Esophagus mucosa (tissue), 1 donor: ENCODE results near the gene MTA3. TPM values are rescaled to one million over a fixed set of nuclear protein-coding genes. Genes with fewer than 3 reads are reported as not detected.
A peak's percentile ranks its signal among the peaks of the same experiment; 100 is the strongest.
"Not testable (repeated sequence)": the region's sequence is repeated elsewhere in the genome, so short reads cannot be mapped to it uniquely, and the experiment has no call there.

Experiments used
- ATAC-seq: fragments of 200-7000 bp; cut with Tn5 transposase; one replicate; pipeline ENCODE4 v1.9.1; 2020
- total RNA-seq: library from RNA; stranded (reverse); gene quantifications from one replicate; pipeline ENCODE4 v1.2.4, GENCODE V29; 2023
- donor health status: DM: yes; HTN: yes; CAD: no.

MTA3 gene
- total RNA-seq, 1 donor from 2014 or later, result 44.4 TPM

DNA sequence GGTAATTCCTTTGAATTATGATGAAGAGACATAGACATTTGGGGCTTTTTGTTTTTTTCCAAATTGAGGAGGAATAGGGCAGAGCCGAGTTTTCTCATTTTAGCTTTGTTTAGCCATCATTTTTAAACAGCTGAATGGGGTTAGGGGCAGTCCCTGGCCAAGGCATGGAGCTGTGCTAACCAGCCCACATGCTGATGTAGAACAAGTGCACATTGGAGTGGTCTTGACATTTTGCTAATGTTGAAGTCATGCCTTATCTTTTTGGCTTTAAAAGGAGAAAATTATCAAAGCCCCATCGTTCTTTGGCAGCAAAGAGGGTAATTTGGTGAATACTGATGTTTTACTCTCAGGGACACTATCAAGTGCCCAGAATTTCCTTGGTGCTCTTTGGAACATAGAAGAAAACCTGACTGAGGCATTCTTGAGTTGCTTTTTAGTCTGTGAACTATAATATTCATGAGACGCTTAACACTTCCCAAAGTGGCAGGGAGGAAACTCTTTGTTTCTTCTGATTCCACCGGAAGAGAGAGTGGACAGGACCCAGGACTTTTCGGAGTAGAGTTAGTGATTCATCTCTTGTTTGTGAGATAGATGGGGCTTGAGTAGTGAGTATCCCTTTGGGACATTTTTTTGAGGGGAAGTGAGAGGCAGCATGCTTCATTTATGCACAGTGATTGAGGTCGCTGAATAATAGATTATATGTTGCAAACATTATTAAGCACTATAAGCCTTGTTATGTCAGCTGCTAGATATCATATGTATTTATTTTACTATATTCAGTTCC, 45.0 kb downstream of the MTA3 start:
- no peak for ATAC-seq

DNA sequence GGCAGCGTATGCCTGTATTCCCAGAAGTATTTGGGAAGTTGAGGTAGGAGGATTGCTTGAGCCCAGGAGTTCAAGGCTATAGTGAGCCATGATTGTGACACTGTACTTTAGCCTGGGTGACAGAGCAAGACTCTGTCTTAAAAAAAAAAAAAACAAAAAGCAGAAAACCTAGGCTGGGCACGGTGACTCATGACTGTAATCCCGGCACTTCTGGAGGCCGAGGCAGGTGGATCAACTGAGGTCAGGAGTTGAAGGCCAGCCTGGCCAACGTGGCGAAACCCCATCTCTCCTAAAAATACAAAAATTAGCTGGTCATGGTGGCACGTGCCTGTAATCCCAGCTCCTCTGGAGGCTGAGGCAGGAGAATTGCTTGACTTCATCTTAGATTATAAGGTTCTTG, 46.4 kb downstream of the MTA3 start:
- ATAC-seq, result peak; percentile 67

DNA sequence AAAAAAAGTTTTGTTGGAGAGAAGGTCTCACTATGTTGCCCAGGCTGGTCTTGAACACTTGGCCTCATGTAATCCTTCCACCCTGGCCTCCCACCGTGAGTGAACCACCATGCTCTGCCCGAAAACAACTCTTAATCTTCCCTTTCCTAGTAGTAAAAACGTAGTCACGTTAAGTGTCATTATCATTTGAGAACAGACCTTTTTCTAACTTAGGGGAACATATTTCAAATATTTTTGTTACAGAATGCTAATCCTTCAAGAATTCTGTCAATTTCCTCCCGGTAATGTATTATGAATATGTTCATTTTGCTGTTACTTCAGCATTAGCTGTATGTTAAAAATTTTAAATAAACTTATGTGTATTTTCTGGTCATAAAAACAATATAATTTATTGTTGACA, 49.7 kb downstream of the MTA3 start:
- ATAC-seq, result no peak

DNA sequence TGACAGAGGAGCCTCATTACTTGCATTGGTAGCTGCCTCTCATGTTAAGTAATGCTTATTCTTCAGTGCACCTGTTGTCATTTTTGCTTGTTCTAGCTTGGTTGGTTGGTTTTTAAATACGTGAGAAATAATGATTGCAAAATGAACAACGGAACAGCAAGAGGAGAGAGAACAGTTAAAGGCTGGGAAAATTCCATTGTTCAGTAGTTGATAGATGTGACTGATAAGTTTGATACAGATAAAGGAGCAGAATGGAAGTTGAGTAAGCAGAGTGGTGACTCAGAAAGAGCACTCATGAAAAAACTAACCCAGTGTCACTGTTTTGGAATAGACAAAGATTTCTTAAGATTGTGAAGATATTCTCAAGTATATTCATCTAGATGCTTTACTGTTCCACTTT, 50.5 kb downstream of the MTA3 start:
- no peak for ATAC-seq

DNA sequence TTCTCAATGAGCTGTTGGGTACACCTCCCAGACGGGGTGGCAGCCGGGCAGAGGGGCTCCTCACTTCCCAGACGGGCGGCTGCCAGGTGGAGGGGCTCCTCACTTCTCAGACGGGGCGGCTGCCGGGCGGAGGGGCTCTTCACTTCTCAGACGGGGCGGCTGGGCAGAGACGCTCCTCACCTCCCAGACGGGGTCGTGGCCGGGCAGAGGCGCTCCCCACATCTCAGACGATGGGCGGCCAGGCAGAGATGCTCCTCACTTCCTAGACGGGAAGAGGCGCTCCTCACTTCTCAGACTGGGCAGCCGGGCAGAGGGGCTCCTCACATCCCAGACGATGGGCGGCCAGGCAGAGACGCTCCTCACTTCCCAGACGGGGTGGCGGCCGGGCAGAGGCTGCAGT, 53.2 kb downstream of the MTA3 start:
- ATAC-seq, result not testable (repeated sequence)

DNA sequence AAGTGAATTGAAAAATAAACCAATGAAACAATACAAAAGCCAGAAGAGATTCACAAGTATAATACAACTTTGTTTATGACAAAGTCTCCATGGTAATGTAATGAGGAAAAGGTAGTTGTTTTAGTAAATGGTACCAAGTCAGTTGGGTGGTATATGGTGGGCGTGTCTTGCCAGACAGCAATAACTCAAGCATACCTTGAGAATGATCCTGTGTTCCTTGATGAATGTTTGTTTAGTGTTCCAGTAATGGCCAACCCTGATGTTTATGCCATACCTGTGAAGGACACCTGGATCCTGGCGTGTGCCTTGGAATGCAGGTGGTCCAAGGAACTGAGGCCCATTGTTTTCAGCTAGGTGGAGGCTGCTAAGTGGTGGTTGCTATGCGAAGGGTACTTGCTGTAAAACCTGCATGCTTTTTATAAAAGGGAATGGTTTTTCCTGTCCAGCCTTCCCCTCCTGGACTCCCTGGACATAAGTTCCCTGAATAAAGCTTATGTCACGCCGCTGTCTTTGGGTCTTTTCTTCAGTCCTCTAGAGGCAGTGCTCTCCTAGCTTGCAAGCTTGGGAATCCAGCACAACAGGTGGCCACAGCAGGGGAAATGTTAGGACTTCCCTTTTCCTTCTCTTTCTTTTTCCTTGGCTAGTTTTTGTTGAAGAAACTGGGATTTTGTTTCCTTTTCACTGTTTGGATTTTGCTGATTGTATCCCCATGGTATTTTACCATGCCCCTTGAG, 54.7 kb downstream of the MTA3 start:
- ATAC-seq, result no peak

DNA sequence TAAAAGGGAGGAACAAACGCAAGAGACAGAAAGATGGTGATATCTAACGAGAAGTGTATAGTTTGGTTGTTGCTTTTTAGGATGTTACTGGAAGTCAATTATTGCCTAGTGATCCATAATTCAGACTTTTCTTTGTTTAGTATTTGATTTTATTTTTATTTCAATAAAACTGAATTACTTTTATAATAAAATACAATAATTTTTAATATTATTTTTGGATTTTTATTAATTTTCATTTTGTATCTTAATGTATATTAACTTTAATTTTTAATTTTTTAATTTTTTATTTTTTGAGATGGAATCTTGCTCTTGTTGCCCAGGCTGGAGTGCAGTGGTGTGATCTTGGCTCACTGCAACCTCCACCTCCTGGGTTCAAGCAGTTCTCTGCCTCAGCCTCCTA, 55.6 kb downstream of the MTA3 start:
- no peak for ATAC-seq

DNA sequence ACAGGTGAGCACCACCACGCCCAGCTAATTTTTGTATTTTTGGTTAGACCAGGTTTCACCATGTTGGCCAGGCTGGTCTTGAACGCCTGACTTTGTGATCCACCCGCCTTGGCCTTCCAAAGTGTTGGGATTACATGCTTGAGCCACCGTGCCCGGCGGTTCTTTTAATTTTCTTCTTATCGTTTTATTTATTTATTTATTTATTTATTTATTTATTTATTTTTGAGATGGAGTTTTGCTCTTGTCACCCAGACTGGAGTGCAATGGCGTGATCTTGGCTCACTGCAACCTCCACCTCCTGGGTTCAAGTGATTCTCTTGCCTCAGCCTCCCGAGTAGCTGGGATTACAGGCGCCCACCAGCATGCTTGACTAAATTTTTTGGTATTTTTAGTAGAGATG, 59.6 kb downstream of the MTA3 start:
- not testable (repeated sequence) for ATAC-seq

DNA sequence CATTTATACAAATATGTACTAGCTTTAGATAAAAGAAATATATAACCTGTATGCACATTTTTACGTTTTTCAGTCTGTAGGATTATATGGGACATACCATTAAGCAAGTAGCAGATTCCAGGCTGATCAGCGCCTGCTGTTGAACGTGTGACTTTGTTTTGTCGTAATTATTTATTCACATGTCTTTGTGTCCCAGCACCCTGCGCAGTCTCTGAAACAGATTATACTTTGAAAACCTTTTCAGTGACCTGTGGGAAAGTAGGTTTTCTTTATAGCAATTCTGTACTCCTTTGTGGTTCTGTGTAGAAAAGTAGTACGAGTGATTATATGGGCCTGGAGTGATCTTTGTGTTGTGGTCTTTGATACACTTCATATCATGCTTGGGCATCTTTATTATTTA, 68.5 kb downstream of the MTA3 start:
- ATAC-seq, result no peak

DNA sequence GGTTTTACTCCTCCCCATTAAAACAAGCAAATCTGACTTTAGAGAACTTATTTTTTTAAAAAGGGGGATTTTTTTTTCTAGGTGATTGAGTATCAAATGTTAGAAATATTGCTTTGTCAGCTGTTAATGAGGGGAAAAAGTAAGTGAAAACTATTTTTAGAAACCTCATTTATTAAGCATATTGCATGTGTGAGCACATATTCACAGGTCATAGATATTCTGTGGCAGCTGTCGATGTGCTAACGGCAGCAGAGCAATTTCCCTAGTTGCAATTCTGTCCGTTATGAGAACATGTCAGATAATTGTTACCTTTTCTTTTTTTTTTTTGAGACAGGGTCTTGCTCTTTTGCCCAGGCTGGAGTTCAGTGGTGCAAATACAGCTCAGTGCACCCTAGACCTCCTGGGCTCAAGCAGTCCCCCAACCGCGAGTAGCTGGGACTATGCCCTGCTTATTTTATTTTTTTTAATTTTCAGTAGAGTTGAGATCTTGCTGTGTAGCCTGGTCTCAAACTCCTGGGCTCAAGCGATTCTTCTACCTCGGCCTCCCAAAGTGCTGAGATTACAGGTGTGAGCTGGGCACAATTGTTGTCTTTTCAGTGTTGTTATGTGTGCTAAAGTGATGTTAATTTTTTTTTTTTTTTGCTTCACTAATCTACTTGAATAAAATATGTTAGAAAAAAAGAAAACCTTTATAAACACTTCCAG, 69.8 kb downstream of the MTA3 start:
- no peak for ATAC-seq

DNA sequence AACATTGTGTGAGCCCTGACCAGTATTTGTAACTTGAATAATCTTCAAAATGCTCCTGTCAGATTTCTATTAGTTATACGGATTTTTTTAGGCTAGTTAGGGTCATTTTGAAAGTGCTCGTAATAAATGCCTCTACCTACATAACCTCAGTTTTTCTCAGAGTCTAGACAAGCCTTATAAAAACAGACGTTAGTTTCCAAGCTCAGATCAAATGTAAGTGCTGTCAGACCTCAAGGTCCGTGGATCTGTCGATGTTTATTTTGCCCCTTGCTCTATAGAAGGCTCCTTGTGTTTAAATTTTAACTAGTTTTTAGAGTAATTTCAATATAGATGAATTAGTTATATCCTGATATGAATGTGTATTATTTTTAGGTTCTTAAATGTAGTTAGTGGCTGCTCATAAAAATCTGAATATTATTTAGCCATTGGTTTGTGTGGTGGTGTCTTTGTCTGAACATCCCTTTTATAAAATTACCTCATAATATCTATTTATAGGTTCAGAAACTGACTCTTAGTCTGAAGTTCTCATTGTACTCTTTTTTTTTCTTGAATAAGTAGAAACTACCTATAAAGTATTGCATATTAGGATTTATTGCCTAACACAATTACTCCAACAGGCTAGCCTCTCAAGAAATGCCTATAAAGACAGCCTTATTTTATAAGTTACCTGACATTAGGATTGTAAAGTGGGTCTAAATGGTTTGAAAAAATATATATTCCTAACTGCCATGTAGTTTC, 71.1 kb downstream of the MTA3 start:
- no peak for ATAC-seq

DNA sequence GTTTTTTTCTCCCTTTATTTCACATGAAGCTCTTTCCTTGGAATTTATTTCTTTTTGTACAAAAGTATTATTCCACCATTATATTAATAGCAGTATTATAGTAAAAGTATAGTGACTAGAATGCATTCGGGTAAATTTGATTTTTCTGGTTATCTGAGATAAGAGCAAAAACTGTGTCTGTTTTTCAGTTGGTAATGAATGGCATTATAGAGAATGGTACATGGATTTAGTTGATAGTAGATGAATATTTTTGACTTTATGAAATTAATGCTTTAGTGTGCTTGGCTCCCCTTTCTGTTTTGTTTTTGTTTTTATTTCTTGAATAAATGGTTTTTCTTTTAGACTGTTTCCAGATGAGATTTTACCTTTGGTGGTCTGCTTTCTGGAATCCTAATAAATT, 71.8 kb downstream of the MTA3 start:
- ATAC-seq, result no peak

DNA sequence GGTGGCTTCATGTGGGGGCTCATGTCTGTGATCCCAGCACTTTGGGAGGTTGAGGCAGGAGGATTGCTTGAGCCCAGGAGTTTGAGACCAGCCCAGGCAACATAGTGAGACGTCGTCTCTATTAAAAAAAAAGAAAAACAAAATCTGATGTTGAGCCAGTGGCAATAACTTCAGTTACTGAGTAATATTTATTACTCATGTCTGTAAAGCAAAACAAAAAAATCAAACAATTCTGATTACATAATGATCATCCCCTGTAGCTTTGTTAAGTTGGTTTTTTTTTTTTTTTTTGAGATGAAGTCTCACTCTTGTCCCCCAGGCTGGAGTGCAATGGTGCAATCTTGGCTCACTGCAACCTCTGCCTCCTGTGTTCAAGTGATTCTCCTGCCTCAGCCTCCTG, 73.9 kb downstream of the MTA3 start:
- not testable (repeated sequence) for ATAC-seq

DNA sequence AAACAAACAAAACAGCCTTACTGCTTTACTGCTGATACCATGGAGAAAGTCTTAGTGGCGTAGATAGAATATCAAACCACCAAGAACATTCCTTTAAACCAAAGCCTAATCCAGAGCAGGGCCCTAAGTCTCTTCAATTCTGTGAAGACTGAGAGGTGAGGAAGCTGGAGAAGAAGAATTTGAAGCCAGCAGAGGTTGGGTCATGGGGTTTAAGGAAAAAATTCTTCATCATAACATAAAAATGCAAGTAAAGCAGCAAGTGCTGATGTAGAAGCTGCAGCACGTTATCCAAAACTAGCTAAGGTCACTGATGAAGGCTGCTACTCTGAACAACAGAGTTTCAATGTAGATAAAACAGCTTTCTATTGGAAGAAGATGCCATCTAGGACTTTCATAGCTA, 77.1 kb downstream of the MTA3 start:
- ATAC-seq, result no peak

DNA sequence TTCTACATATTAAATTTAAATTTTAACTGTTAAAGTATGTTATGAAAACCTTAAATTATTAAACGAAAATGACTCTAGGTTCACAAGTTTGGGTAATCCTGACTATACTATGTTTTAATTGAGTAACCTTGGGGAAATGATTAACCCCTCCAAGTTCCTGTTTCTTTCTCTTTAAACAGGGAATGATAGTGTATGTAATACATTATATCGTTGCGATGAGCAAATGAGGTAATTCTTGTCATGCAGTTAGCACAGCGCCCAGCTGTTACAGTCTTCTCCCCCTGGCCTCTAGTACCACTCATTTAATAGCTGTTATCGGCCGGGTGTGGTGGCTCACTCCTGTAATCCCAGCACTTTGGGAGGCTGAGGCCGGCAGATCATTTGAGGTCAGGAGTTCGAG, 80.4 kb downstream of the MTA3 start:
- ATAC-seq, result no peak

DNA sequence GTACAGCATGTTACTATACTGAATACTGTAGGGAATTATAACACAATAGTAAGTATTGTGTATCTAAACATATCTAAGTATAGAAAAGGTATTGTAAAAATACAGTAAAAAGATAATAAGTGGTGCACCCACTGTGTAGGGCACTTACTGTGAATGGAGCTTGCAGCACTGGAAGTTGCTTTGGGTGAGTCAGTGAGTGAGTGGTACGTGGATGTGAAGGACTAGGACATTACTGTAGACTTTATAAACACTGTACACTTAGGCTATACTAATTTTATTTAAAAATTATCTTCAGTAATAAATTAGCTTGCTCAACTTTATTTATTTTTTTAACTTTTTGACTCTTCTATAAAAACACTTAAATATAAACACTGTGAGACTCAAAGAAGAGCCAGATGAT, 82.6 kb downstream of the MTA3 start:
- no peak for ATAC-seq

DNA sequence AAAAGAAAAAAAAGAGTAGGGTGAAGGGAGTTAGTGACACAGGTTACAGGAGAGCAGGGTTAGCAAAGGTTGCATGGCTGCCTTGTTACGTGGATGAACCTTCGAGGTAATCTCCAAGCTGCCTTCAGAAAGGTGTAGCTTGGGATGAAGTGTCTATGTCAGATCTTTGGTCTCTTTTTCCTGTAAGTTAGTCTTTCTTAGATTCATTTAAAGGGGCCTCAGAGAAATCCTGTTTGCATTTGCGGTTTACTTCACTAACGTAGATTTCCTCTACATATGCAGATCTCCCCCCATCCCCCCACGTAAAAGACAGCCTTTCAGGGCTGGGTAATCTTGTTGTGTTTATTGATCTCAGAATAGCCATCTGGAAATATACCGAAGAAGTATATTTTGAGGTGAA, 83.7 kb downstream of the MTA3 start:
- ATAC-seq, result no peak

DNA sequence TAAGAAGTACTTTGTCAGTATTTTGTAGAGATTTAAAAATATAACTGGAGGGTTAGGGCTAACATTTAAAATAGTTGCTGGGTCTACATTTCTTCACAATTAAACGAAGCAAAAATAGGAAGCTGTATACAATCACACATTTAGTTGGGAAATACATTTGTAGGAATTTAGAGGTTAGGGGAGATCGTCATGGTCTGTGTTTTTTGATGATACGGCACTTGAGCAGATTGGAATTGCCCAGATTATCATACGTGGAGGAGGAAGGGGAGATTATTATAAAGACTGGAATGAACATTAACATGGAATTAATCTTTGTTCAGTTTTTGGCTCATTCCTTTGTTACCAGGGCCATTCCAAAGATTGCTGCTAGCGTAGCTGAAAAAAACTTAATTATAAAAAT, 84.6 kb downstream of the MTA3 start:
- ATAC-seq, result no peak

DNA sequence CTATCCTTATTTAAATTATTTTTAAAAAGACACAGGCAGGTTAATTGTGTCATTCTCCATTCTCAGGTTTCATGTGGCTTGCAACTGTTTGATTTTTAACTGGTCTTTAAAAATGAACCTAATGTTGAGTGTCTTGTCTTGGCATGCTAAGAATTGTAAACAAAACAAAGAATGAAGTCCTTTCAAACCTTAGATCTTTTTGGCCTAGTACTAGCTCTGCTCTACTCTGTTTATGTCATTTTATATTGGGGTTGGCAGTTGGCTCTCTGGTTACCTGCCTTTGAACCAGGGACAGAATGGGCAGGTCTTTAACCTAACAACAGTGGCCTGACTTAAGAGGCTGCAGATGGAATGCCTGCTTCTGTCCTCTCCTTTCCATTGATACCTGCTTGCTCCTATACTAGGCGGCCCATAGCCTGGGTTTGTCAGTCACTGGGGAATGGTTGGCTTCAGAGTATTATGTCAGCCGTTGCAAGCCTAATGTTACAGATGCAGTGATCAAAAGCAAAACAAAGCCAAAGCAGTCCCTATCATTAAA, 85.5 kb downstream of the MTA3 start:
- no peak for ATAC-seq

DNA sequence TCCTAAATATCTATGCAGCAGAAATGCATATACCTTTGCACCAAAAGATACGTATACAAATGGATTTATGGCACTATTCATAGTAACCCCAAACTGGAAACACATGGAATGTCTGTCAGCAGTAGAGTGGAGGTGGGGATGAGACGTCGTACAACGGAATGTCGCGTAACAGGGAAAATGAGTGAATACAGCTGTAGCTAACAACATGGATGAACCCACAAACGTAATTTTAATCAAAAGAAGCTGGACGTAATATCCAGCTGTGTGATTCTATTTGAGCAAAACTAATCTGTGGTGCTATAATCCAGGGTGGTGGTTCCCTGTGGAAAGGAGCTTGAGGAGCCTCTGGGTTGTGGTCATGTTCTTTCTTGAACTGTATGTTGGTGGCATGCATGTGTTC, 89.9 kb downstream of the MTA3 start:
- ATAC-seq, result no peak

DNA sequence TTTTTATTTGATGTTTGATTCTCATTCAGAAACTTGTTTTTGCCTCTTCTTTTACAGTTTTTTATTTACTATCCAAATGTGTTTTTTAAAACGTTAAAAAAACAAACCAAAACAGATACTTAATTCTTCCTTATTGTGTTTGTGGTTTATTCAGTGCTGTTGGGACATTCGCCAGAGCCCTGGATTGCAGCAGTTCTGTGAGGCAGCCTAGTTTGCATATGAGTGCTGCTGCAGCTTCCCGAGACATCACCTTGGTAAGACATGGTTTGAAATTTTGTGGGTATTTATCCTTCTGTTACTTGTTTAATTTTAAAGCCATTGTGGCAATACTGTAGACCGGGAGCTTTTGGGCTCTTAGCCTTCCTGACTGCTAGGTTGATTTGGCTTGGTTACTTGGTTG, 91.2 kb downstream of the MTA3 start:
- no peak for ATAC-seq

DNA sequence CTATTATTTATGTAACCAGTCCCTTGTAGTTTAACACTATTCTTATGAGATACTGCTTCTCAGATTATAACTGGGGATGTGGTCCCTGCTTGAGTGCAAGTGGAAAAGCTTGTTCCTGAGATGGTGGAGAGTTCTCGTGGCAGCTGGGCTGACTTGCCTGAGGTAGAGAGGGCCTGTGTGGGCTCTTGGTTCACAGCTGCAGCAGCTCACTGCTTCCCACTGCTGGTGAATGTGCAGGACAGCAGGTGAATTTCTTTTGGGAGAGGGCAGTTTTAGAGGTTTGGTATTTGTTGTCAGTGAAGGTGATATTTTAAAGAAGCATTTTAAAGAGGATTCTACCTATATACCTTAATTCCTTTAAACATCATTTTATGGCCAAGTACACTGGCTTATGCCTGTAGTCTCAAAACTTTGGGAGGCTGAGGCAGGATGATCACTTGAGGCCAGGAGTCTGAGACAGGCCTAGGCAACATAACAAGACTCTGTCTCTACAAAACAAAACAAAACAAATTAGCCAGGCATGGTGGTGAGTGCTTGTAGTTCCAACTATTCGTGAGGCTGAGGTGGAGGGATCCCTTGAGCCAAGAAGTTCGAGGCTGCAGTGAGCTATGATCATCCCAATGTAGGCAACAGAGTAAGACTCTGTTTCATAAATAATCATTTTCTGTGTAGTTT, 94.8 kb downstream of the MTA3 start:
- ATAC-seq, result peak; percentile 87
